ENCODE measurements around the gene ATP1A1. TPM values are rescaled to one million over a fixed set of nuclear protein-coding genes. Genes with fewer than 3 reads are reported as not detected.

The ATP1A1 gene
- total RNA-seq, 1 experiment from 2014 or later = 239 TPM

DNA sequence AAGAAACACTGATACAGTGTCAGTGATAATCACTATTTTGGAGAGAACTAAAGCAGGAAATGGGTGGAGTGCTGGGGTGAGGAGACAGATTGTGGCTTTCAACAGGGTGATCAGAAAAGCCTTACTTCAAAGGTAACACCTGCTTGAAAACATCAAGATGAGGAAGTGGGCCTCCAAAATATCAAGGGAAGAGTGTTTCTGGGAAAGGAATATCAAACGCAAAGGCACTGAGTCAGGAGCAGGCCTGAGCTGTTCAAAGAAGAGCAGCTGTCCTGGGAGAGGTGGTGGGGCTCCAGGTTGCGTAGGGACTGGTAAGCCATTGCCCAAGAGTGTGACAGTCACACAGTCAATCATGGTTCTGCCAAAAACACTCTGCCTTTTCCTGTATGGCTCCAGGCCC lies 47.1 kb upstream of the ATP1A1 start:
- Mint-ChIP-seq H3K27ac (no peak overlapping the region), H3K4me3 (no peak overlapping the region), H3K9me3 (no peaks in the 10 kb centered on the region), H3K36me3 (ENCODE audit: insufficient read depth in 1 of 3, low read depth in 3 of 3) (no peaks in the 10 kb centered on the region), H3K27me3 (ENCODE audit: low read depth) (no peaks in the 10 kb centered on the region), H3K4me1 (peaks cover 3 to 4% of the 10 kb centered on the region in 2 experiments; a peak in 2 of 4 replicates)
- H3K18ac ChIP-seq (ENCODE audit: insufficient read length, low read depth, low read length) = no peak overlapping the region
- no peak overlapping the region for H2AFZ ChIP-seq (ENCODE audit: low read length)
- no peak overlapping the region for H3K56ac ChIP-seq (ENCODE audit: insufficient read length, low read depth, low read length)
- no peak overlapping the region for H4K91ac ChIP-seq (ENCODE audit: insufficient read length, low read depth, low read length)
- no peak for TF ChIP-seq CTCF (conservative IDR thresholded peaks at IDR 0.05)
- no peak for DNase-seq
- H3K4ac ChIP-seq (ENCODE audit: low read depth, low read length) = no peak overlapping the region
- no peak overlapping the region for H2BK12ac ChIP-seq (ENCODE audit: insufficient read length, low read depth, low read length)
- H3T11ph ChIP-seq (ENCODE audit: low read length) = no peak overlapping the region
- no peaks in the 10 kb centered on the region for H3K79me1 ChIP-seq (ENCODE audit: insufficient read depth, low read depth, low read length, poor library complexity, severe bottlenecking)
- H3K14ac ChIP-seq (ENCODE audit: insufficient read depth, low read length) = no peak overlapping the region
- H2BK20ac ChIP-seq (ENCODE audit: low read depth, low read length, poor library complexity, severe bottlenecking) = no peak overlapping the region
- H4K8ac ChIP-seq (replicated peaks; ENCODE audit: insufficient read length, low read depth, low read length) = no peak overlapping the region
- no peak overlapping the region for H3K27ac ChIP-seq (ENCODE audit: insufficient read length, low read depth, low read length)
- no peak overlapping the region for H4K5ac ChIP-seq (ENCODE audit: insufficient read length, low read depth, low read length)
- no peak overlapping the region for H2BK120ac ChIP-seq (ENCODE audit: low read depth, low read length, poor library complexity, severe bottlenecking)
- no peak overlapping the region for H3K4me2 ChIP-seq (ENCODE audit: insufficient read depth, insufficient read length, low read length)
- no peaks in the 10 kb centered on the region for H3K4me1 ChIP-seq (ENCODE audit: insufficient read depth, low read length)
- no peaks in the 10 kb centered on the region for H3K23me2 ChIP-seq (ENCODE audit: insufficient read length, low read depth, low read length, poor library complexity, severe bottlenecking)
- no peaks in the 10 kb centered on the region for H3K9me3 ChIP-seq (ENCODE audit: control insufficient read depth, low read depth, low read length)
- H3K27me3 ChIP-seq (ENCODE audit: insufficient read depth, low read length) = no peaks in the 10 kb centered on the region
- H3K23ac ChIP-seq (ENCODE audit: insufficient read length, low read depth, low read length) = no peak overlapping the region
- WGBS (ENCODE audit: extremely low coverage, insufficient read length, low lambda C conversion rate) = no CpG with 5 or more reads among the region's 2 CpGs
- no peak overlapping the region for H3K9ac ChIP-seq (ENCODE audit: extremely low read depth, insufficient read length, low read length)
- no peak overlapping the region for H2BK5ac ChIP-seq (ENCODE audit: insufficient read length, low read length)
- no peaks in the 10 kb centered on the region for H4K20me1 ChIP-seq (ENCODE audit: control insufficient read depth, insufficient read depth, insufficient read length)
- H2AK5ac ChIP-seq (ENCODE audit: insufficient read length, low read length) = no peak overlapping the region
- no peaks in the 10 kb centered on the region for H3K79me2 ChIP-seq (ENCODE audit: insufficient read depth, low read length)
- no peak overlapping the region for H2BK15ac ChIP-seq (ENCODE audit: low read depth, low read length)

Measured in H9 (cell line).